ENCODE results near the gene TNFAIP2.

TNFAIP2 gene

GRCh38 chr14:103127861-103128598 is 4.8 kb downstream of the TNFAIP2 start:
- Histone ChIP-seq H3K79me2 (ENCODE audit: low read length) (no peaks in the 10 kb centered on the region), H3K4me1 (ENCODE audit: low read length) (no peaks in the 10 kb centered on the region), H3K27me3 (replicated peaks; ENCODE audit: insufficient read depth, low read length) (peaks cover 4% of the 10 kb centered on the region), H3K4me2 (ENCODE audit: low read depth, low read length) (no peak overlapping the region), H2AFZ (ENCODE audit: low read length) (no peak overlapping the region), H3K27ac (ENCODE audit: low read length) (no peak overlapping the region), H3K4me3 (ENCODE audit: low read length) (no peak overlapping the region), H3K9ac (ENCODE audit: low read length) (no peak overlapping the region), H3F3A (ENCODE audit: insufficient read depth, low read length) (no peaks in the 10 kb centered on the region), H3K36me3 (replicated peaks; ENCODE audit: insufficient read depth, low read length) (no peaks in the 10 kb centered on the region), H3K9me3 (replicated peaks; ENCODE audit: insufficient read depth, low read length) (no peaks in the 10 kb centered on the region), H4K20me1 (ENCODE audit: insufficient read depth, low read length) (no peaks in the 10 kb centered on the region), H3K9me2 (replicated peaks; ENCODE audit: insufficient read depth, low read length) (no peaks in the 10 kb centered on the region)
- DNase-seq = no peak
- TF ChIP-seq CTCF (IDR thresholded peaks at IDR 0.05; ENCODE audit: low read length) = no peak
- TF ChIP-seq EZH2 (optimal IDR thresholded peaks at IDR 0.05; ENCODE audit: low read depth, low read length) = no peak
- no peak for TF ChIP-seq EZH2phosphoT487 (IDR thresholded peaks at IDR 0.05; ENCODE audit: low read length)

- Histone ChIP-seq H3K4me1 (ENCODE audit: low read length) (no peaks in the 10 kb centered on the region), H3K27me3 (replicated peaks; ENCODE audit: insufficient read depth, low read length) (peaks cover 4% of the 10 kb centered on the region), H3K9ac (ENCODE audit: low read length) (no peak overlapping the region)
Observed at GRCh38 chr14:103128631-103129300, 5.5 kb downstream of the TNFAIP2 start.

GRCh38 chr14:103129301-103130016 is 6.2 kb downstream of the TNFAIP2 start:
- no peaks in the 10 kb centered on the region for H3F3A ChIP-seq (ENCODE audit: insufficient read depth, low read length)
- H3K27ac ChIP-seq (ENCODE audit: low read length) = no peak overlapping the region
- H3K36me3 ChIP-seq (replicated peaks; ENCODE audit: insufficient read depth, low read length) = no peaks in the 10 kb centered on the region
- H3K27me3 ChIP-seq (replicated peaks; ENCODE audit: insufficient read depth, low read length) = peaks cover 4% of the 10 kb centered on the region
- H3K4me1 ChIP-seq (ENCODE audit: low read length) = no peaks in the 10 kb centered on the region
- no peaks in the 10 kb centered on the region for H3K9me3 ChIP-seq (replicated peaks; ENCODE audit: insufficient read depth, low read length)
- no peaks in the 10 kb centered on the region for H3K79me2 ChIP-seq (ENCODE audit: low read length)
- H3K4me2 ChIP-seq (ENCODE audit: low read depth, low read length) = no peak overlapping the region
- no peaks in the 10 kb centered on the region for H3K9me2 ChIP-seq (replicated peaks; ENCODE audit: insufficient read depth, low read length)
- H4K20me1 ChIP-seq (ENCODE audit: insufficient read depth, low read length) = no peaks in the 10 kb centered on the region
- no peak overlapping the region for H2AFZ ChIP-seq (ENCODE audit: low read length)
- TF ChIP-seq EZH2 (optimal IDR thresholded peaks at IDR 0.05; ENCODE audit: low read depth, low read length) (no peak), CTCF (IDR thresholded peaks at IDR 0.05; ENCODE audit: low read length) (no peak), EZH2phosphoT487 (IDR thresholded peaks at IDR 0.05; ENCODE audit: low read length) (no peak)
- no peak overlapping the region for H3K4me3 ChIP-seq (ENCODE audit: low read length)
- no peak overlapping the region for H3K9ac ChIP-seq (ENCODE audit: low read length)
- no peak for DNase-seq

More at GRCh38 chr14:103128631-103129300, 5.5 kb downstream of the TNFAIP2 start:
- no peaks in the 10 kb centered on the region for H3K79me2 ChIP-seq (ENCODE audit: low read length)
- H3K36me3 ChIP-seq (replicated peaks; ENCODE audit: insufficient read depth, low read length) = no peaks in the 10 kb centered on the region
- no peak for DNase-seq
- TF ChIP-seq EZH2phosphoT487 (IDR thresholded peaks at IDR 0.05; ENCODE audit: low read length) (no peak), EZH2 (optimal IDR thresholded peaks at IDR 0.05; ENCODE audit: low read depth, low read length) (no peak), CTCF (IDR thresholded peaks at IDR 0.05; ENCODE audit: low read length) (no peak)
- no peak overlapping the region for H3K27ac ChIP-seq (ENCODE audit: low read length)
- no peaks in the 10 kb centered on the region for H3K9me2 ChIP-seq (replicated peaks; ENCODE audit: insufficient read depth, low read length)
- no peaks in the 10 kb centered on the region for H3K9me3 ChIP-seq (replicated peaks; ENCODE audit: insufficient read depth, low read length)
- H4K20me1 ChIP-seq (ENCODE audit: insufficient read depth, low read length) = no peaks in the 10 kb centered on the region
- no peak overlapping the region for H2AFZ ChIP-seq (ENCODE audit: low read length)
- H3F3A ChIP-seq (ENCODE audit: insufficient read depth, low read length) = no peaks in the 10 kb centered on the region
- H3K4me3 ChIP-seq (ENCODE audit: low read length) = no peak overlapping the region
- no peak overlapping the region for H3K4me2 ChIP-seq (ENCODE audit: low read depth, low read length)
